ENCODE data around the gene ATP9B.
A peak's percentile ranks its signal among the peaks of the same experiment; 100 is the strongest.

The ATP9B gene

GRCh38 chr18:79380816-79381806 lies 311.9 kb downstream of the ATP9B start:
- H3K9me3 ChIP-seq (ENCODE audit: severe bottlenecking): no peaks in the 10 kb centered on the region

GRCh38 chr18:79381811-79382311 lies 312.7 kb downstream of the ATP9B start:
- no peak for ATAC-seq (ENCODE audit: low read depth)
- no peak overlapping the region for H3K4me3 ChIP-seq (ENCODE audit: severe bottlenecking)
- TF ChIP-seq CTCF (IDR thresholded peaks at IDR 0.05; ENCODE audit: poor library complexity, severe bottlenecking): no peak

More at GRCh38 chr18:79380816-79381806, 311.9 kb downstream of the ATP9B start:
- DNase-seq (ENCODE audit: low spot score) (no peak), ATAC-seq (ENCODE audit: low read depth) (peak; percentile 47)
- Histone ChIP-seq H3K4me1 (ENCODE audit: insufficient read depth, poor library complexity, severe bottlenecking) (no peaks in the 10 kb centered on the region), H3K36me3 (ENCODE audit: low read depth) (no peaks in the 10 kb centered on the region), H3K27ac (ENCODE audit: poor library complexity, severe bottlenecking) (no peak overlapping the region), H3K4me3 (ENCODE audit: severe bottlenecking) (no peak overlapping the region), H3K27me3 (ENCODE audit: insufficient read depth, poor library complexity, severe bottlenecking) (no peaks in the 10 kb centered on the region)
- peak; percentile 81 for TF ChIP-seq CTCF (IDR thresholded peaks at IDR 0.05; ENCODE audit: poor library complexity, severe bottlenecking)

GRCh38 chr18:79382681-79383387 lies 313.6 kb downstream of the ATP9B start:
- H3K4me1 ChIP-seq (ENCODE audit: insufficient read depth, poor library complexity, severe bottlenecking): no peaks in the 10 kb centered on the region
- no peaks in the 10 kb centered on the region for H3K9me3 ChIP-seq (ENCODE audit: severe bottlenecking)
- H3K36me3 ChIP-seq (ENCODE audit: low read depth): no peaks in the 10 kb centered on the region
- DNase-seq (ENCODE audit: low spot score): no peak
- no peaks in the 10 kb centered on the region for H3K27me3 ChIP-seq (ENCODE audit: insufficient read depth, poor library complexity, severe bottlenecking)
- H3K27ac ChIP-seq (ENCODE audit: poor library complexity, severe bottlenecking): no peak overlapping the region
- no peak overlapping the region for H3K4me3 ChIP-seq (ENCODE audit: severe bottlenecking)
- peak; percentile 17; the same call in 1 of the 3 replicates for ATAC-seq (ENCODE audit: low read depth)
- TF ChIP-seq CTCF (IDR thresholded peaks at IDR 0.05; ENCODE audit: poor library complexity, severe bottlenecking): no peak

More at GRCh38 chr18:79381811-79382311, 312.7 kb downstream of the ATP9B start:
- no peak for DNase-seq (ENCODE audit: low spot score)
- Histone ChIP-seq H3K27me3 (ENCODE audit: insufficient read depth, poor library complexity, severe bottlenecking) (no peaks in the 10 kb centered on the region), H3K27ac (ENCODE audit: poor library complexity, severe bottlenecking) (no peak overlapping the region), H3K4me1 (ENCODE audit: insufficient read depth, poor library complexity, severe bottlenecking) (no peaks in the 10 kb centered on the region), H3K36me3 (ENCODE audit: low read depth) (no peaks in the 10 kb centered on the region), H3K9me3 (ENCODE audit: severe bottlenecking) (no peaks in the 10 kb centered on the region)

GRCh38 chr18:79383388-79384056 lies 314.3 kb downstream of the ATP9B start:
- Histone ChIP-seq H3K9me3 (ENCODE audit: severe bottlenecking) (no peaks in the 10 kb centered on the region), H3K27ac (ENCODE audit: poor library complexity, severe bottlenecking) (no peak overlapping the region), H3K4me1 (ENCODE audit: insufficient read depth, poor library complexity, severe bottlenecking) (no peaks in the 10 kb centered on the region), H3K4me3 (ENCODE audit: severe bottlenecking) (no peak overlapping the region), H3K27me3 (ENCODE audit: insufficient read depth, poor library complexity, severe bottlenecking) (peaks cover 2% of the 10 kb centered on the region), H3K36me3 (ENCODE audit: low read depth) (no peaks in the 10 kb centered on the region)
- DNase-seq (ENCODE audit: low spot score) (no peak), ATAC-seq (ENCODE audit: low read depth) (no peak)
- TF ChIP-seq CTCF (IDR thresholded peaks at IDR 0.05; ENCODE audit: poor library complexity, severe bottlenecking): no peak
